NCI-H187 treated with DMSO at 0.1 percent for 48 hours (cell line): Measurements from ENCODE around the gene SLC25A33.

Experiments
- DNase-seq: peaks from one replicate; lab custom pipeline; 2025; lab: John Stamatoyannopoulos, UW

SLC25A33 gene

GRCh38 chr1:9589144-9589718 lies 50.0 kb downstream of the SLC25A33 start:
- no peak for DNase-seq

DNA sequence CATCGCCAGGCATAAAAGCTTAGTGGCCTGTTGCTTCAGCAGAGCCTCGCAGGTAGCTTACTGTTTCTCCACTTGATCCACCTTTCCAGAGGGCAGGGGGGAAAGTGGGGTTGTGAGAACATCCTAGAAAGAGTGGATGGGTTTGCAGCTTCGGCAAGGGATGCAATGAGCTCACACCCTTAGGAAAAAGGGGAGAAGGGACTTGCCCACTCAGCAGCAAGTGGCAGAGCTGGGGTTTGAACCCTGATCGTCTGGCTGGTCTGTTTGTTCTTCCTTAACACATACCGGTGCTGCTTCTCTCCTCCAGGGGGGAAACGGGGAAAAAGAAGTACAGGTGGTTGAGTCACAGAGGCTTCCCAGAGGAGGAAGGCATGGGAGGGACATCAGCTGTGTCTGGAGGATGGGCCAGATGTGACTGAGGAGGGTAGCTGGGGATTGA lies 50.5 kb downstream of the SLC25A33 start:
- no peak for DNase-seq

DNA sequence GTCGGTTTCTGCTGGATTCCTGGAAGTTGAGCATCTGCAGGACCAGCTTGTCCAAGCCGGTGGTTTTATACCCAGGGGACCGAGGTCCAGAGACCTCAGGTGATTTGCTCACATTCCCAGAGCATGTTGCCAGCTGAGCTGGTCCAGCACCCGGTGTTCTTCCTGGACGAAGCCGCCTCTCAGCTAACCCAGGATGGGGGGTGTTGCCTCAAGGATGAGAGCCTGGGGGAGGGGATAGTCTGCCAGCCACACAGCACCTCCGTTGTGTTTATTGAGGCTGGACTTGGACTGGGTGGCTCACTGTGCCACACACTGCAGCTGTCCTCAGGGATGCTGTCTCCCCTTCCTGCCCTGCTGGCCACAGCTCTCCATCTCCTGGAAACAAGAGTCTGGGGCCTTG lies 50.9 kb downstream of the SLC25A33 start:
- no peak for DNase-seq

GRCh38 chr1:9590945-9591668 lies 51.8 kb downstream of the SLC25A33 start:
- no peak for DNase-seq

GRCh38 chr1:9591669-9592509 lies 52.6 kb downstream of the SLC25A33 start:
- no peak for DNase-seq

- no peak for DNase-seq
Measured at GRCh38 chr1:9592510-9593075, 53.3 kb downstream of the SLC25A33 start.

DNA sequence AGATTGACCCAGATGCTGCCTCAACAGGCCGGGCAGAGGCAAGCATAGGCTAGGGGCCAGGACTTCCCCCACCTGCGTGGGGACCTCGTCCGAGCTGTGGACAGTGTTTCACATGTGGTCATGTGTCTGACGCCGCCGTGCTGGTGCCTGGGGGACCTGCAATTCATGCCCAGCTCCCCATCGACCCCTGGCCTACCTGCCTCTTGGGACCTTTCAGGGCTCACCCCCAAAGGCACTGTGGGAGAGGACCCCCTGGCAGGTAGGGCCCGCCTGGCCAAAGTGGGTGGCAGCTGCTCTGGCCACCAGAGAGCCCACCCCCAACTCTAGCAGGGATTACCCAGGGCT lies 53.9 kb downstream of the SLC25A33 start:
- no peak for DNase-seq

- DNase-seq: peak; percentile 62
Measured at GRCh38 chr1:9593492-9594465, 54.5 kb downstream of the SLC25A33 start.

DNA sequence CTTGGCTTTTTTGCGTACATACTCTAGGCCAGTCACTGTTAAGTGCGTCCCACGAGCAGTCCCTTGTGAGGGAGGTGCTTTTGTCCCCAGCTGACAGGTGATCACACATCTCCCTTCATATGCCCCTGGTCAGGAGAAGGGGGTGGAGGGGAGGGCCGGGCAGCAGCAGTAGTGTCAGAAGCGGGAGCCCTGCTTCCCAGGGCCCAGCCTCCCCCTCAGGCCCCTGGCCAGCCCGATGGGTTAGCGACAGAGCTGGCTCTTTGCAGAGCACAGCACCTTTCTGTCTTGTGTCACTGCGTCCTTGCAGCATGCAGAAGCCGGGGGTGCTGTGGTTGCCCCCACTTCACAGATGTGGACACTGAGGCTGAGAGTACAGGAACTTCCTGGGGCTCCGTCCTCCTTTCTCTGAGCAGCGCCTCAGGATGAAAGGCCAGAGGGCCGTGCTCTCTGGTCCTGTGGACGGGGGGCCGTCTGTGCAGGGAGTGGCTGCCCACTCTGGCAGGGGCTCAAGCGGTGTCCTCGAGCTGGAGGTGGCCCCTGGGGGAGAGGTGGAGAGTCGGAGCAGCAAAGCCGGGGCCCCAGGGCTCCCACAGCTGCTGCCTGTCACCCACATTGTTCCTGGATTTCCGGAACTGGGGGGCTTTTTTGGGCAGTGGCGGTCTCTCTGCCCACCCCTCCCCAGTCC lies 55.3 kb downstream of the SLC25A33 start:
- DNase-seq: no peak

DNA sequence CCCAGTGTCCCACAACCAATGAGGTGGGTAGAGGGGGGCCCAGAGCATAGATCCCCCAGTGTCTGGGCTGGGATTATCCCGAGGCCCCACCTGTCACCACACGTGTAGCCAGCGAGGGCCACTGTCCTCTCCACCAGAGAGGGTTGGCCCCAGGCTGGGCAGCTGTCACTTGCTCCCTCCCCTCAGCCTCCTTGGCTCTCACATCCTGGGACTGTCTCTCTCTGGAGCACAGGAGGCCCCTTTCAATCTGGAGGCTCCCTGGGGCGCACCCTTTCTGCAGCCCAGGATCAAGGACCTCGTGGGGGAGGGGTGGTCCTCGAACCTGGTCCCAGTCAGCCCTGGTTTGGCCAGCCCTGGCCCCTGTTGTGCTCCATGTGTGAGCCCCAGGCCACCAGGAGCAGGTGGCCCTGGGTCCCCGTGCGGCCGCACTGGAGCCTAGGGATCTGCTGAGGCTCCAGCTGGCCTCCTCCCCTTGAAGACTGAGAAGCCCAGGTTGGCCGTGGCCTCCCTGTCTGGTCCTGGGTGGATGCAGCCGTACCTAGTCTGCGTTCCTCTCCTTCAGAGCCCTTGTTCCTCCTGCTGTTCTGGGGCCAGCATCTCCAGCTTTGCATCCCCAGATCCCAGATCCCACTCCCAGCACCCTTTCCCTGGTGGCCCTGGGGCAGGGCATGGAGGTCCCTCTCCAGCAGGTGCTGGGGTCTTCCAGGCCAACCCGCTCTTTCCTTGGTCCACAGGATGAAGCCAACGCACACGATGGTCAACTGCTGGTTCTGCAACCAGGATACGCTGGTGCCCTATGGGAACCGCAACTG lies 56.1 kb downstream of the SLC25A33 start:
- no peak for DNase-seq

DNA sequence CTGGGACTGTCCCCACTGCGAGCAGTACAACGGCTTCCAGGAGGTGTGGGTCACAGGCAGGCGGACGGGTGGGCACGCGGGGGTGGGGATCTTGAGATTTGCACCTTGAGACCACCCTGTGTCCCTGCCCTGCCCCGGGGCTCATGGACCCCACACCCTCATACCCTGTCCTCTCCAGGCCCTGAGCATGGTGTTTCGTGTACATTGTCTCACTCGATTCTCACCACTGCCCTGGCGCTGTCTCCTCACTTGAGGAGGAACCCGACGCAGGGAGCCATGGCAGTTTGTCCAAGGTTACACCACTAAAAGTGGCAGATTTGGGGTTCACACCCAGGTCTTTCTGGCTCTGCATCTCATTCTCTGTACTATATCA lies 56.7 kb downstream of the SLC25A33 start:
- no peak for DNase-seq

GRCh38 chr1:9596415-9597123 lies 57.3 kb downstream of the SLC25A33 start:
- DNase-seq: no peak

DNA sequence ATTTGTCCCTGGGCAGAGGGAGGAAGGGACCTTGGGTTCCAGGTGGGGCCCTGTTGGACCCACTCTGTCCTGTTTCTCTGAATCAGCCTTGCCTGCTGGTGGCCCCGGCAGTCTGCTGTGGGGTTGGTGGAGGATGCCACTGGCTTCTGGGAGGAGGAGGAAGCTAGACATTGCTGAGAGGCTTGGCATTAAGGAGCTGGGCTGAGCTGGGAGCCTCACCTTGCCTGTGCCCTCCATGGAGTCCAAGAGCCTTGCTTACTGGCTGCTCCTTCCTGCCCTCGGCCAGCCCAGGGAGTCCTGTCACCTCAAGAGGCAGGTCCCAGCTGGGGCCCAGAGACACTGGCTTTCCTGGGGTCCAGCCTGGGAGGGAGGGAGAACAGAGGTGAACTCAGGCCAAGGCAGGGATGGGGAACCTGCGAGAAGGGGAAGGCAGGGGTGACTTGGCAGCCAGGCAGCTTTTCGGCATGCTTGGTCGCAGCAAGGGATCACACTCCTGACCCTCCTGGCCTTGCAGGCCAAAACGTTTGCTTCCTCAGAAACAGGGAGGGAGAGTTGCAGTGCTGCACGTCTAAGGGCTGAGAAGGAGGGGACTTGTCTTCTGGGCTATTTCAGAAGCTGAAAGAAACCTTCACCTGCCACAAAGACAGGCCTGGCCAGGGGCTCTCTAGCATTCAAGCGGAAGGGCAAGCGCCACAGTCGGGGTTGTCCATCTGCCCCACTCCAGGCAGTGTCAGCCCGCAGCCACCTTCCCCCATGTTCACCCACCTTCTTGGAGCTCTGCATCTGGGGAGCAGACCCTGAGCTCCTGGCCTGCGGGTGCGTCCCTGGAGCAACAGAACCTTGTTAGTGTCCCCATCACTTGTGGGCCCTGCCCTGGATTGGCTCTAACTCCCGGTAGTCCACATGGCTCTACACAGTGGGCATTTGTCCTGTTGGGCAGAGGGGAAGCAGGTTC lies 58.4 kb downstream of the SLC25A33 start:
- DNase-seq: no peak

DNA sequence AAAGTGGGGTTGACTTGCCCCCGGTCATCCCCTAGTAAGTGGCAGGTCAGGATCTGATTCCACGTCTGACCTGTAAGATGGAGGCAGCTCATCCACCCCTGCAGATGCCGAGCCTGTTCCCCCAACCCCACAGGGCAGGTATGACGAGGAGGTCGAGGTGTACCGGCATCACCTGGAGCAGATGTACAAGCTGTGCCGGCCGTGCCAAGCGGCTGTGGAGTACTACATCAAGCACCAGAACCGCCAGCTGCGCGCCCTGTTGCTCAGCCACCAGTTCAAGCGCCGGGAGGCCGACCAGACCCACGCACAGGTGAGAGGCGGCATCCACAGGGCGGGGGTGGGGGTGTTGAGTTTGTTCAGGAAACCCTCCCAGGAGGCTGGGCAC lies 59.0 kb downstream of the SLC25A33 start:
- no peak for DNase-seq

GRCh38 chr1:9599741-9600140 lies 60.5 kb downstream of the SLC25A33 start:
- no peak for DNase-seq

DNA sequence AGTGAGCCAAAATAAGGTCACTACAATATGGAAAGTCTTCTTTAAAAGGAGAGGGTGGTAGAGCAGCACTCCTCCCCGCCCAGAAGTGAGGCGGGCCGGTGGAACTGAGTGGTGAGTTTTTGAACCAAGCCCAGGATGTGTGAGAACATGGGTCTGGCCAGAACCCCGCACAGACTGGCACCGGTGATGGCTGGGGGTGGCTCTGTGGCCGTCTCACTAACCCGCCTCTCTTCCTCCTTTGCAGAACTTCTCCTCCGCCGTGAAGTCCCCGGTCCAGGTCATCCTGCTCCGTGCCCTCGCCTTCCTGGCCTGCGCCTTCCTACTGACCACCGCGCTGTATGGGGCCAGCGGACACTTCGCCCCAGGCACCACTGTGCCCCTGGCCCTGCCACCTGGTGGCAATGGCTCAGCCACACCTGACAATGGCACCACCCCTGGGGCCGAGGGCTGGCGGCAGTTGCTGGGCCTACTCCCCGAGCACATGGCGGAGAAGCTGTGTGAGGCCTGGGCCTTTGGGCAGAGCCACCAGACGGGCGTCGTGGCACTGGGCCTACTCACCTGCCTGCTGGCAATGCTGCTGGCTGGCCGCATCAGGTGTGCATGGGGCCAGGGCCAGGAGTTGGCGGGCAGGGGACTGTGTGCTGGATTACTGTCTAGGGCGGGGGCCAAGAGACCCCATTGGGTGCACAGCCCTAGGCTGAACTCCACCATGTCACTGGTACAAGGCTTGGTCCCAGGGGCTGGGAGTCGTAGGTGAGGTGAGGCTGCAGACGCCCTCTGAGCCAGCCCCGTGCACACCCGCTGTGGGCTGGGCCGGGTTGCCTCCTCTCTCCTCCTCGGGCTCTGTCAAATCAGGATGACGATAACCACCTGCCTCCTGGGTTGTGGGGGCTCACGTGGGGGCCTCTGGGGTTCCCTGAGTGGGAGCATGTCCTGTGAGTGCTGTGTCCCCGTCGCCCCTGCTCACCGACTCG lies 61.9 kb downstream of the SLC25A33 start:
- DNase-seq: no peak
